Thoracic aorta (tissue), 2 donors: ENCODE measurements around the gene ARSI. TPM values are rescaled to one million over a fixed set of nuclear protein-coding genes. Genes with fewer than 3 reads are reported as not detected.
A peak's percentile ranks its signal among the peaks of the same experiment; 100 is the strongest.

ENCODE experiments used
- ATAC-seq: fragments of 150-250 bp; one replicate; pipeline ENCODE4 v1.8.0; 2017; ENCODE audit warnings: low read depth; ENCODE audit not compliant: insufficient number of reproducible peaks, low FRiP score
- DNase-seq: peaks from one replicate; pipeline ENCODE4 v3.0.0-alpha.2; 2020; ENCODE audit warnings: low spot score
- H3K27ac ChIP-seq, 2 donors: fragments of 200-600 bp; sonication (generic); 1 replicate in 1 of 2; 2 replicates in 1 of 2; pipeline ENCODE4 v1.5.1; 2016; ENCODE audit warnings: mild to moderate bottlenecking in 2 of 2, moderate library complexity in 2 of 2
- H3K27me3 ChIP-seq: fragments of 200-600 bp; sonication (generic); replicated peaks from 2 replicates; pipeline ENCODE4 v1.6.0; 2016; ENCODE audit warnings: mild to moderate bottlenecking; ENCODE audit not compliant: insufficient read depth
- H3K36me3 ChIP-seq: fragments of 200-600 bp; sonication (generic); one replicate; pipeline ENCODE4 v1.5.1; 2016
- H3K4me1 ChIP-seq, 2 donors: fragments of 200-600 bp; sonication (generic); 1 replicate in 1 of 2; 2 replicates in 1 of 2; pipeline versions ENCODE4 v1.5.1 to v1.6.0; 2016; ENCODE audit warnings: low read depth in 2 of 2, mild to moderate bottlenecking in 1 of 2; ENCODE audit not compliant: control insufficient read depth in 1 of 2
- H3K4me3 ChIP-seq: fragments of 200-600 bp; sonication (generic); 2 replicates; pipeline ENCODE4 v1.5.1; 2016; ENCODE audit warnings: mild to moderate bottlenecking
- H3K9me3 ChIP-seq: fragments of 200-600 bp; sonication (generic); 2 replicates; pipeline ENCODE4 v1.5.1; 2016
- CTCF ChIP-seq: fragments of 200-600 bp; sonication (generic); IDR thresholded peaks from one replicate; pipeline ENCODE4 v1.5.1; 2019; ENCODE audit warnings: antibody characterized with exemption
- total RNA-seq, 2 donors: library from RNA; depleted of rRNA; stranded (reverse); fragments of >200 nt; gene quantifications; one replicate each; pipeline versions ENCODE4 v1.1.0 to v1.2.3, GENCODE V29; 2016

Gene ARSI
- total RNA-seq, 2 donors from 2014 or later: 0.41 to 4.3 TPM

- no peak overlapping the region for H3K27ac ChIP-seq
- no peak overlapping the region for H3K4me3 ChIP-seq
- ATAC-seq: no peak
- no peaks in the 10 kb centered on the region for H3K4me1 ChIP-seq
- H3K9me3 ChIP-seq: no peaks in the 10 kb centered on the region
- no peak for TF ChIP-seq CTCF
- no peaks in the 10 kb centered on the region for H3K27me3 ChIP-seq
- no peaks in the 10 kb centered on the region for H3K36me3 ChIP-seq
- DNase-seq: no peak
Measured at GRCh38 chr5:150322202-150322601, 19.5 kb upstream of the ARSI start.

GRCh38 chr5:150321784-150322183, 19.1 kb upstream of the ARSI start:
- ATAC-seq: no peak
- Histone ChIP-seq H3K4me1 (no peaks in the 10 kb centered on the region), H3K27ac (no peak overlapping the region), H3K36me3 (no peaks in the 10 kb centered on the region), H3K9me3 (no peaks in the 10 kb centered on the region), H3K27me3 (no peaks in the 10 kb centered on the region), H3K4me3 (no peak overlapping the region)
- TF ChIP-seq CTCF: no peak
- no peak for DNase-seq

GRCh38 chr5:150321211-150321610, 18.5 kb upstream of the ARSI start:
- Histone ChIP-seq H3K9me3 (no peaks in the 10 kb centered on the region), H3K27me3 (no peaks in the 10 kb centered on the region), H3K27ac (no peak overlapping the region), H3K4me1 (no peaks in the 10 kb centered on the region), H3K36me3 (no peaks in the 10 kb centered on the region), H3K4me3 (no peak overlapping the region)
- DNase-seq: no peak
- ATAC-seq: no peak
- no peak for TF ChIP-seq CTCF

GRCh38 chr5:150320044-150320613, 17.4 kb upstream of the ARSI start:
- Histone ChIP-seq H3K9me3 (no peaks in the 10 kb centered on the region), H3K27ac (no peak overlapping the region), H3K36me3 (no peaks in the 10 kb centered on the region), H3K4me3 (no peak overlapping the region), H3K4me1 (no peaks in the 10 kb centered on the region), H3K27me3 (no peaks in the 10 kb centered on the region)
- TF ChIP-seq CTCF: no peak
- ATAC-seq (no peak), DNase-seq (peak; percentile 28)

GRCh38 chr5:150319484-150319790, 16.7 kb upstream of the ARSI start:
- no peak for TF ChIP-seq CTCF
- H3K9me3 ChIP-seq: no peaks in the 10 kb centered on the region
- DNase-seq: no peak
- H3K4me3 ChIP-seq: no peak overlapping the region
- no peak for ATAC-seq
- H3K4me1 ChIP-seq: no peaks in the 10 kb centered on the region
- no peaks in the 10 kb centered on the region for H3K27me3 ChIP-seq
- no peaks in the 10 kb centered on the region for H3K36me3 ChIP-seq
- H3K27ac ChIP-seq: no peak overlapping the region
